HG03196 (cell line): ENCODE data around the gene ARMC2.
A peak's percentile ranks its signal among the peaks of the same experiment; 100 is the strongest.
"Not testable (repeated sequence)": the region's sequence is repeated elsewhere in the genome, so short reads cannot be mapped to it uniquely, and the experiment has no call there.

Experiments
- ATAC-seq: cut with Tn5 transposase; IDR thresholded peaks from one replicate; pipeline ENCODE4 v1.9.1; 2021; ENCODE audit not compliant: unreplicated experiment

ARMC2 gene

DNA sequence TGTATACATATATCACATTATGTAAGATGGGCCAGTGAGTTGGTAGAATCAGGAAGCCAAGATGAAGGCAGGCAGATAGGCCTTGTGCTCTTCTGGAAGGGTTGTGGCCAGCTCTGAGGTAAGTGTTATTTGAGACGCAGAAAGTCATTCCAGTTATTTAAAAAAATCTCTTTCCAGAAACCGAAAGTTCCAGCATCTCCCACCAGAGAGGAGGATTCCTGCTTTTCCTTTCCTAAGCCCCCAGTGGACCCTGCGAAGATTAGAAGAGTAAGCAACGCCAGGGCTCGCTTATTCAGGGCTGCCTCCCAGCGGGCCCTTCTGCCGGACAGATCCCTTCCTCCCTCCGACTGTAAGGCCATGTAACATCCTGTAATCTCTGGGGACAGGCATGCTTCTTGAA is 20.4 kb downstream of the ARMC2 start:
- no peak for ATAC-seq

DNA sequence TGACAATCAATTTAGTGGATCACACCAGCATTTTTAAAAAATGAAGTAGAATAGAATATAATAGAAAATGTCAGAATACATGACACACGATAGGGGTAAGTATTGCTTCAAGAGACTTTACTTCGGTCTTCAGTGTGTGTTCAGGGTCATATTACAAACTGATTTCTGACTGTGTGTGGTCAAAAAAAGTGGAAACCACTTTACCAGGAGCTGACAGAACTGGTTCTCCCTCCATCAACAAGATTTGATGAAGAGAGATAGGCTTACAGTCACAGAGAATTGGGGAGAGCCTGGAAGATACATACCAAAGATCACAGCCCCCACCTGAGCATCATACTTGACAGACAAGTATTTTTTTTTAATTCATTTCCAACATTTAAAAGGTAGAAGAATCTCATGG is 21.7 kb downstream of the ARMC2 start:
- no peak for ATAC-seq

DNA sequence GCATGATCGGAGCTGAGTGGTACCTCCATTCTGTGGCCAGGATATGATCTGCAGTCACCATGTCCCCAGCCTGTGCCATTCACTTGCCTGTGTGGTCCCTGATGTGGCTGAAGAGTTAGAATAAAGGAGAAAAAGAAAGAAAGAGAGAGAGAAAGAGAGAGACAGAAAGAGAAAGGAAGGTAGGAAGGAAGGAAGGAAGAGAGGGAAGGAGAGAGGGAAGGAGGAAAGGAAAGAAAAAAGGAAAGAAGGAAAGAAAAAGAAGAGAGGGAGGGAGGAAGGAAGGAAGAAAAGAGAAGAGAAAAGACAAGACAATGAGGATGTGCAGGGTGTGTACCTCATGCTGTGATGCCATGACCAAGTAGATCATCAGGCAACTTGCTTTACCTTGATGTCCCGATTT is 22.1 kb downstream of the ARMC2 start:
- ATAC-seq: no peak

DNA sequence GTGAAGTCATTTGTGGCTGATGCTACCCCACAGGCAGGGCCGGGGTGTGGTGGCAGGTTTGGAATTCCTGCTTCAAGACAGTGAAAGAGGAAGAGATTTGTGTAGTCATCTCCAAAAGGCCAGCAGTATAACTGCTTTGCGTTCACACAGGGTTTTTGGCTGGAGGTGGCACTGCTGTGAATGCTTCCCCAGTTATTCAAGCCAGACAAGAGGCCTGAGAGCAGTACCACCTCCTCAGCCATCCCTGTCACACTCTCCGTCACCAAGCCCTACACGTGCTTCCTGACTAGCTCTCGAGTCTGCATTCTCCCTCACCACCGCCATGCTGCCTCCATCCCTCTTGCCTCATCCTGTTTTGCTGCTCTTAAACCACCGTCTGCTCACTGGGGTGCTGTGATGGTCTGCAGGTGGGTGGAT is 23.9 kb downstream of the ARMC2 start:
- no peak for ATAC-seq

DNA sequence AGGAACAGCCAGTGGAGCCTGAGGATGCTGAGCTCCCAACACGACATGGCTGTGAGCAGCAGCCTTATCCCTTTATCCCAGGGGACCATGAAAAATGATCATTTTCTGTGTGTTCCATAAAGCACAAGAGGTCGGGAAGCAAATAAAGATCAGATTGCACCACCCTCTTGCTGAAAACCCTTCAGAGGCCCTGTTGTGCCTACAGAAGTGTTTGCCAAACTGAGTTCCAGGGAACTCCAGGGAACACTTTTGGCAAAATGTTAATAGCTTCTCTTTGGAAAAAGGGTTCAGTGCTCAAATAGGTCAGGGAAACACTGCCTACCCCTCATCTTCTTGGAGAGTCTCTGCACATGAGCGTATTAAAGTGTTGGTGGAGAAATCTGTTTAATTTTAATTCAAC is 24.4 kb downstream of the ARMC2 start:
- no peak for ATAC-seq

DNA sequence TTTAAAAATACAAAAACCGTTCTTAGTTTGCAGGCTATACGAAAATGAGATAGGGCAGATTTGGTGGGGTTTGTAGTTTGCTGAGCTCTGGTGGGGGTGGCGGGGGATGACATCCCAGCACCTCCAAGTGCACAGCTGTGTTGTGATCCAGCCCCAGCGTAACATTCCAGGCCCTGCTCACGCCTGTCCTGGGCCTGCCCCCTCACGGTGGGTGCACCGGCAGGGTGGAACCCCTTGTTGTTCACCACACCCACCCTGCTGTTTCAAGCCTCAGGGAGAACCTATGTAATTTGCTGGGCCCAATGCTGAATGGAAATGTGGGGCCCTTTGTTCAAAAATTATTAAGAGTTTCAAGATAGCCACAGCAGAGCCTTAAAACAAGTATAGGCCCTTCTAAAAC is 25.0 kb downstream of the ARMC2 start:
- no peak for ATAC-seq

DNA sequence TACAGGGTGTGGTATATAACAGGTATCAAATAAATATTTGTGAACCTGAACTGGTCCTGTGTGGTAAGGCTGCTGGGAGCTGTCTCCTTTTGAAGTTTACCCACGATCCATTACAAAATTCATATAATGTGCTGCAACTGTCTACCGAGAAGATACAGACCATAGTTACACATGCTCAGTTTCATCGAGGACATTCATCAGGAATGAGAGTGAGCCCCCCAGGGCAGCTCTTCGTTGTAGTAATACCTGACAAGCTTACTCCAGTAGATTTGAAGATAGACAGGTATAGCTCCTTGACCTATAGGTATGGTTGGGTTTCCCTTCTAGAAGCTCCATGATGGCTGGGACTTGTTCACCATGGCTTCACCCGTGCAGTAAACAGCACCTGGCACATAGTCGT is 25.7 kb downstream of the ARMC2 start:
- ATAC-seq: no peak

DNA sequence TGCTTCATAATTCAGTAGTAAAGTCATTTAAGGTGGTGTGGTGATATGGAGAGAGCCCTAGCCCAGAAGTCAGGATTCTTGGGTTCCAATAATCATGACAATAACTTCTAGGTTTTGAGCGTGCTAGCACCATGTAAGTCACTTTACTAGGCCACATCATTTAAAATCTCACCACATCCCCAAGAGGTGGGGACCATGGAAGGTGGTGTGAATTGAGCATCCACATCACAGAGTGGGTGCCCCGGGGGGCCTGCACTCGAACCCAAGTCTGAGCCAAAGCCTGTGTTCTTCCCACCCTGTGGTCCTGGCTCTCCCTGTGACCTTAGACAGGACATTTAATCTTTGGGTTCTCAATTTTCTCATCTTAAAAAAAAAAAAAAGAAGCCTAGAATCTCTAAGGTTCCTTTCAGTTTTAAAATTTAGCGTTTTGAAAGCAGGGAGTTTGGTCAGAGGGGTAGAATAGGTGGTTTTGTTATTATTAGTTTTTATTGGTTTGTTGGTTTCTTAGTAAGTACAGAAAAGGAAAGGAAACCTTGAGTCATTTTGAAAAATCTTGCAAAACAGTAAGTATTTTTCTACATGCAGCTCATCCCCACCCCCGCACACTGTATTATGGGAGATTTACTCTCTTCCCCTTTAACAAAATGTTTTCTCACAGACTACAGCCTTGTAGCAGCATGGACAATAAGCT is 26.4 kb downstream of the ARMC2 start:
- peak; percentile 73 for ATAC-seq

DNA sequence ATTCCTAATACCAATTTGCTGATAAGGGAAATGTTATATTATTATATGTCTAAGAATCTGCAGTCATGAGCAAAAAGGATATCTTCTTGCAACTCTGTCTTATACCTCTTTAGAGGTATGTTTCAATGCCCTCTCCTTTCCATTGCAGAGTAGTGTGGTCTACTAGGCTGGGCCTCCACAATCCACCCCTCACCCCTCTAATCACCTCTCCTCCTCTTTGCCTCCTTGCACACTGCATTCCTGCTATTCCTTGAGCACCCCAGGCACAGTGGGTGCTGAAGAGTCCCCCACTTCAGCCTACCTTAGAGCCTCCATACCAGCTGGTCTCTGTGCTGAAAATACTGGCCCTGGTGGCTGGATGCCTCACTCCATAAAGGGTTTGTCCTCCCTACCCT is 26.9 kb downstream of the ARMC2 start:
- no peak for ATAC-seq

DNA sequence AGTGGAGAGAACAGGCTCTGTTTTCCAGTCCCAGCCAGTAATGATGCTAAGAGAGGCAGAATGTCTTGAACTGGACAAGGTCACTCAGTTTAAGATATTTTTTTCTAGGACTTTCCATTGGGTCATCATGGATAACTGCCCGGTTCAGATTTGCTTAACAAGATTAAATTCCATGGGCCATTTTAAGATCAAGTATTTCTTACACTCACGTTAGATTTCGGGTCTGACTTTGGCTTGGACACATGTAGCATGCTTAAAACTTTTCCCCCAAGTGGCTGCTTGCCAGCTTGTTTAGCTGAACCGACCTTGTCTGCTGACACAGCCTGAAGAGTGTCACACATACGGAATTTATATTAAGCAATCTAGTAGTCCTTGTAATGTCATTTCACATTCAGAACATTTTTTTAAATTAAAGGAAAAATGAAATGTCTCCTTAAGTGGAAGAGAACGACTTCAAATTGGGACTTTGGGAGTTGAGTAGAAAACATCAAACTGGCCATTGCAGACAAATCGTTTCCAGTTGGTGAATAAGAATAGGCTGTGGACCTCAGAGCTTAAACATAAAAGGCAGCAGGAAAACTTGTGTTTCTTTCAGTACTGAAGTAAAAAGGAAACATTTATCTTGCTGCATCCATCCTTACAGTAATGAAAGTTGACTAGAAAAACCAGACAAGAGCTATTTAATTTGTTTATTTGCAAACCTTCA is 29.0 kb downstream of the ARMC2 start:
- no peak for ATAC-seq

DNA sequence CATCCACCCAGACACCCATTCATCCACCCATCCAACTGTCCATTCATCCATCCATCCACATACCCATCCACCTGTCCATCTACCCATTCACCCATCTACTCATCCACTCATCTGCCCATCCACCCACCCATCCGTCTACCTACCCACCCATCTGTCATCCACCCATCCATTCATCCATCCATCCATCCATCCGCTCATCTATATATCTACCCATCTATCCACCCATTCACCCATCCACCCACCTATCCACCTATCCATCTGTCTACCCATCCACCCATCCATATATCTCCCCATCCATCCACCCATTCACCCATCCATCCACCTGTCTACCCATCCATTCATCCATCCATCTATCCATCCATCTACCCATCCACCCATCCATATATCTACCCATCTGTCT is 30.7 kb downstream of the ARMC2 start:
- no peak for ATAC-seq

DNA sequence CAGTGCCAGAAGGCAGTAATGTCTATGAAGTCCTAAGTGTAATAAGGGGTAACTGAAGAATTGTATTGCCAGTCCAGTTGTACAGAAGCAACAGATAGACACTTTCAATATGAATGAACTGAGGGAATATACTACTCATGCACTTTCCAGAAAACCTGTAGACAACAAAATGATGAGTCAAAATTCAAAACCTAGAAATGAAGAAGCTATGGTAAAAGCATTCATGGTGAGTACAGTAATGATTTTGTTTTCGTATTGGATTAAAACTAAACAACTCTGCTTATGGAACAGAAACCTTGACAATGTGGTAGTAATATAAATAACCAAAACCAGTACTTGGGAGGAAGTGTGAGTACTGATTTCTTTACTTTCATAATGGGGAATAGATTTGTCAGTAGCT is 35.0 kb downstream of the ARMC2 start:
- ATAC-seq: peak; percentile 87

DNA sequence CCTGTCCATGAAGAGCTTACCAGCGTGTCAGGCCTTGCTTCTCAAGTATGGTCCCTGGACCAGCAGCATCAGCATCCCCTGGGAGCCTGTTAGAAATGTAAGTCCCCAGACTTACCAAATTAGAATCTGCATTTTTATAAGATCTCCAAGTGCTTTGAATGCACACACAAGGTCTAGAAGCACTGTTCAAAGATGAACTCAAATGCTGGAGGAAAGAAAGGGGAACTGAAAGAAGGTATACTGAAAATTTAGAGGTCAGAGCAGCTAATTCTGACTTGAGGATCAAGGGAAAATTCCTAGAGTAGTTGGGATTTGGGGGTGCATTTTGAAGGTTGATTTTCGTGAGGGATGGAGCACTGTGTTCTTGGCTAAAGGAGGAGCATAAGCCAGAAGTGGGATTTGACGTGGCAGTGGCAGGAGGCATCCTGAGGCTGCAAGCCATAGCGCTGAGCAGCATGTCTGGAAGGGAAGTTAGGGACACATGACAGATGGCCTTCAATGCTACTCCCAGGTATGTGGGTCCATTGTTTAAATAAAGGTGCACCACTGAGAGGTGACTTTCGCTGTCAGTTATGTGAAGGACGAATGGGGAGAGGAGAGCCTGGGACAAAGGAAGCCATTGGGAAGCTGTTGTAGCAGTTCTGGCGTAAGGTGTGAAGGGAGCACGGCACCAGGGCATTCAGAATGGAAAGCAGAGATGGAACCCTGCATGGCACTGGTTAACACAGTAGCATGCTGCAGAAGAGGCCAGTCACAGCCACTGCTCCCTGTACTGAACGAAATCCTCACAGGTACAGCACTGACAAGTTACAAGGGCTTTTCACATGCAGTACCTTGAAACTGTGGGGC is 36.2 kb downstream of the ARMC2 start:
- ATAC-seq: no peak

DNA sequence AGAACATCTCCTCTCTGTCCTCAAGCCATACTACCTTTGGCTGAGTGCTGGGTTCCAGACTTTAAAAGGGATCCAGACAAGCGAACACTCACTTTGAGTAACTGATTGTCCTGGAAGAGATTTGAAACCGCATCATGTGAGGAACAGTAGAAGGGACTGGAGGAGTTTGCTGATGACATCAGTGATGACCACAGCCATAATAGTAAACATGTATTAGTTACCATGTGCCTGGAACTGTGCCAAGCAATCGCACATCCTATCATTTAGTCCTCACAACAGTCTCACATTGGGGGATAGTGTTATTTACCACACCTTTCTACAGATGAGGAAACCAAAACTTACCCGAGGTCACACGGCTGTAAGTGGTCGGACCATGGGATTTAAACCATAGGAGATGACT is 39.8 kb downstream of the ARMC2 start:
- no peak for ATAC-seq

DNA sequence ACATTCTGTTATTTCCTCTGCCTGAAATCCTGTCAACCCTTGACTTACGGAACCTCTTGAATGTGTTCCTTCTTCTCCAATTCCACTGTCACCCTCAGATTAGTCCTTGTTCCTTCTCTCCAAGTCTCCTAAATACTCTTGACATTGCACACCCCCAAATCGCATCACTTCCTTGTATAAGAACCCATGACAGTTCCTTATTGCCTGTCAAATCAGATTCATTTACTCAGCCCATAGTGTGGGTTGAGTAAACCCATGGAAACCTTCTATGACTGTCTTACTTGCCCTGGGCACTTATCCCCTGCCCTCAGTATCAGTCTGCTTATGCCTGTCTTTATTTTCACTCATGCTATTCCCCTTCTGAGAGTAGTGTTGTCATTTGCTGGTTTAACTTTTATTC is 40.5 kb downstream of the ARMC2 start:
- no peak for ATAC-seq

DNA sequence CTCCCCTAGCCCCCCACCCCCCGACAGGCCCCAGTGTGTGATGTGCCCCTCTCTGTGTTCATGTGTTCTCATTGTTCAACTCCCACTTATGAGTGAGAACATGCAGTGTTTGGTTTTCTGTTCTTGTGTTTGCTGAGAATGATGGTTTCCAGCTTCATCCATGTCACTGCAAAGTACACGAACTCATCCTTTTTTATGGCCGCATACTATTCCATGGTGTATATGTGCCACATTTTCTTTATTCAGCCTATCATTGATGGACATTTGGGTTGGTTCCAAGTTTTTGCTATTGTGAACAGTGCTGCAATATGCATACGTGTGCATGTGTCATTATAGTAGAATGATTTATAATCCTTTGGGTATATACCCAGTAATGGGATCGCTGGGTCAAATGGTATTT is 42.7 kb downstream of the ARMC2 start:
- not testable (repeated sequence) for ATAC-seq

DNA sequence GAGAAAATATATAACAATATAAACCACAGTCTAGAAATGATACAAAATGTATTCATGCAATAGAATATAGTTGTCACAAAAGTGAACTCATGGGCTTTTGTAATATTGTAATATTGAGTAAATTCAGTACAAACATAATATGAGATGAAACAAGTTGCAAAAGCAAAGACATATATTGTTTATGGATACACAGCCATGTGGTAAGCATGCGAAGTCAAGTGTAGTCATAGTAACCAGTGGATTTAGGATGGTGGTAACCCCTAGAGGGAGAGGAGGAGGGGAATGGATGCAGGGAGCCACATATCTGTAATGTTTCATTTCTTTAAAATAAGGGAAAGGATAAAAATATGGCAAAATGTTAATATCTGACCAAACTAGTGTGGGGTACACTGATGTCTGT is 47.3 kb downstream of the ARMC2 start:
- no peak for ATAC-seq

DNA sequence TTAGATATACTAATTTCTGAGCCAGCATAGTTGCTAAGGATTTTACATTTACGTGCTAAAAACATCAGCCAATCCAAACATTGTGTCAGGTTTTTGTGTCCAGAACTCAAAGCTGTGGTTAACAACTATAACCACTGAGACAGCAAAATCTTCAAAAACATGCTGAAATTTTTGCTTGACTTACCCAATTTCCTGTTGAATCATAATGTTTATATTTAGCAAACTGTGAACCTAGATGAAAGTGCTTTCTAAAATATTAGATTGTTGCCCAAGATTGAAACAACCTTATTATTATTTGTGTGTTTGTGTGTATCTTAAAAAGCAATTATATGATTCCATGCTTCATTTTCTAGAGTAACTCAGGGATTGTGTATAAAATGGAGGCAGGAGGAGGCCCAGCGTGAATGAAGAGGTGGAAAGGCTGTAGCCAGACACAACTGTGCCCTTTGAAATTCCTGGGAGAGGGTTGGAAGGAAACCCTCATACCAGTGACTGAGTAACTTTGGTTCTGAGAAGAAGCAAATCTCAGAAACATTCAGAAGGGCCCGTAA is 48.0 kb downstream of the ARMC2 start:
- peak; percentile 51 for ATAC-seq

DNA sequence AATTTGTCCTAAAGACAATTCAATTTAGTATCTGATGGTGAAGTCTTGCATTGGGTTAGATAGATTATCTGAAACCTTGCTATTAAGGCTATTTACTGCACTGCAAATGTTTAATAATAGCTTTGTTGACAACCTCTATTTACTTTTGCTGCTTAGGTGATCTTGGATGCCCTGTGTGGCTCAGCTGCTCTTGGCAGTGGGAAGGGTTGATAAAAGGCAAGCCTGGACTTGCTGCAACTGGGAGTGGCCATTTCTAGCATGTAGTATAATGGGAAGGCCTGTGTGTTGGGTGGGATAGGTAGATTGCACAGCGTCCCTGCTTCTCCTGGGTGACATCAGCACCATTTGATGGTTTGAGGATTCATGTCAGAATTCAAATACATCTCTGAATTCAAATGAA is 49.1 kb downstream of the ARMC2 start:
- no peak for ATAC-seq

DNA sequence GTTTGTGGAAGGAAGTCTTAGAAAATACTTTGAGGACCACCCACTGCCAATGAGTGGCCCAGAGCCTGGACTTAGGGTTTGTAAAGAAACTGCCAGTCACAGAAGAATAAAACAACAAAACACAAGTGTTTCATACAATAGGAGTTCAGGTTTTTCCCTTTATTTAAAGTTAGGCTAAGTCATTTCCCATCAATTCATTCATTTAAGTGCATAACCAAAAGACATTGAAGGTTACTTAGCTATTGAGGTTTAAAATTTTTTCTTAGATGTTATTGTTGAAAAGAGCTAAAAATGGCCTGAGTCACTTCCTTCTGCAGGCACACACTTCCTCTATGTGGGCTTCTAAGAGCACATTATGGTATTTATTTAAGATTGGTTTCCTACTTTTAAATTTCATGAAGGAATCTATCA is 54.2 kb downstream of the ARMC2 start:
- ATAC-seq: no peak

DNA sequence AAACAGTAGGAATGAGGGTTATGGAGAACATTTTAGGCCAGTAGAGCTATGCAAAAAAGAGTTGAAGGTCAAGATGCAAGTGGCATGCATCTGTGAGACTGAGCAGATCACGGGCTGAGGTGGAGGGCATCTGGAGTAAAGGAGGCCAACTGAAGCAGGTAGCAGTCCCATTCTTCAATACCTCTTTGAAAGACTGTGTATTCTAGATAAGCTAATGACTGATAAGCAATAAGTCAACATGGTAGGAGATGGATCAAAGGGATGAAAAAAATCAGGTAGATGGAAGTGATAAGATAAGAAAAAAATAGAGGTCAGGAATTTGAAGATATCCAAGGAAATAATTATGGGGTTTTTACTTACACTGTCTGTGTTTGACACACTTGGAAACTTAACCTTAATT is 55.6 kb downstream of the ARMC2 start:
- no peak for ATAC-seq

DNA sequence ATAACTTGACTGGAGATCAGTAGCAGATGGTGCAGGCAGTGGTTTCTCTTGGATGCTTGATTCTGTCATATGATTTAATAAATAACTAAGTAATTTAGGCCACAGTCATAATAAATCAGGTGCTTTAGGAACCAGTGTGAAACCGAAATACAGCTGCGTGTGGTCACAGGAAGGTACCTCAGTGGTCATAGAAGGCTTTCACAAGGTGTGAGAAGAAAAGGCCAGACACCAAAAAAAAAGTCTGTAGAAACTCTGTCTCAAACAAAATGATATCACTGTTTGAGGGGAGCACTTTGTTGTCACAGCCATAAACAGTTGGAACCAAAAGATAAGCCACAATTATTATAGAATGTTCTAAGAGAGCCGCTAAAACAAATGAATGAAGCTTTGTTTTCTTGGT is 56.5 kb downstream of the ARMC2 start:
- ATAC-seq: peak; percentile 98
